Testis (tissue), 2 donors: ENCODE measurements around the gene ATRN.

Source experiments
- POLR2A ChIP-seq: fragments of 450-650 bp; IDR thresholded peaks from one replicate; pipeline ENCODE4 v1.6.1; 2017; ENCODE audit warnings: antibody characterized with exemption, mild to moderate bottlenecking, moderate library complexity
- TF ChIP-seq, protein P1 (sequence below), 3 experiments: fragments of 450-650 bp in 2 of 3; fragments of 200-600 bp in 1 of 3; sonication (generic) in 1 of 3; IDR thresholded peaks; one replicate each; pipeline ENCODE4 v1.5.1; 2016 to 2019; ENCODE audit warnings: antibody characterized with exemption in 3 of 3, mild to moderate bottlenecking in 2 of 3, moderate library complexity in 1 of 3

DNA sequence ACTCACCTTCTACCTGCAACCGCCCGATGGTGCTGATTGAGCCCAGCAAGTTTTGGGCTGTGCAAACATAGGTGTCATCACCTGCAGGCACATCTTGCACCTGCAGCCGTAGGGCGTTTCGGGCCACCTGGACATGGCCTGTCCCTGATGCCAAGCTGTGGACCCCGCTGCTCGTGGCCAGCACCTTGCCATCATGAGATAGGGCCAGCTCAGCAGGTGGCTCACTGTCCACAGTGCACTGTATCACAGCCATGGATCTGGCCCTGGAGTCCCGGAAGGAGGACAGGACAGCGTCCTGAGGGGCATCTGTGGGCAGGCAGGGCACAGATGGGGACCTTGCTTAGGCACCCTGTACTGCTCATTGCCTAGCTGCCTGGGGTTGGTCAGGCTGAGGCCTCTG lies 221.1 kb downstream of the ATRN start:
- TF ChIP-seq, protein P1, sequence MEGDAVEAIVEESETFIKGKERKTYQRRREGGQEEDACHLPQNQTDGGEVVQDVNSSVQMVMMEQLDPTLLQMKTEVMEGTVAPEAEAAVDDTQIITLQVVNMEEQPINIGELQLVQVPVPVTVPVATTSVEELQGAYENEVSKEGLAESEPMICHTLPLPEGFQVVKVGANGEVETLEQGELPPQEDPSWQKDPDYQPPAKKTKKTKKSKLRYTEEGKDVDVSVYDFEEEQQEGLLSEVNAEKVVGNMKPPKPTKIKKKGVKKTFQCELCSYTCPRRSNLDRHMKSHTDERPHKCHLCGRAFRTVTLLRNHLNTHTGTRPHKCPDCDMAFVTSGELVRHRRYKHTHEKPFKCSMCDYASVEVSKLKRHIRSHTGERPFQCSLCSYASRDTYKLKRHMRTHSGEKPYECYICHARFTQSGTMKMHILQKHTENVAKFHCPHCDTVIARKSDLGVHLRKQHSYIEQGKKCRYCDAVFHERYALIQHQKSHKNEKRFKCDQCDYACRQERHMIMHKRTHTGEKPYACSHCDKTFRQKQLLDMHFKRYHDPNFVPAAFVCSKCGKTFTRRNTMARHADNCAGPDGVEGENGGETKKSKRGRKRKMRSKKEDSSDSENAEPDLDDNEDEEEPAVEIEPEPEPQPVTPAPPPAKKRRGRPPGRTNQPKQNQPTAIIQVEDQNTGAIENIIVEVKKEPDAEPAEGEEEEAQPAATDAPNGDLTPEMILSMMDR (IDR thresholded peaks at IDR 0.05), result no peak
- no peak for TF ChIP-seq POLR2A
